PC-3 (cell line): ENCODE measurements around the gene TNP2. TPM values are rescaled to one million over a fixed set of nuclear protein-coding genes. Genes with fewer than 3 reads are reported as not detected.
"Not testable (repeated sequence)": the region's sequence is repeated elsewhere in the genome, so short reads cannot be mapped to it uniquely, and the experiment has no call there.

Source experiments
- ATAC-seq: fragments of 200-7000 bp; cut with Tn5 transposase; 2 replicates; pipeline ENCODE4 v1.9.1; 2020; ENCODE audit warnings: mild to moderate bottlenecking, moderate library complexity
- BruUV-seq: library from RNA; stranded (reverse); fragments of 400-500 nt; replicated peaks from 2 replicates; lab custom pipeline; 2021; lab: Mats Ljungman, UMichigan
- CTCF ChIA-PET: fragments of 300-600 bp; sonication (Branson Sonifier 250); formaldehyde crosslinking; loops from one replicate; lab custom pipeline; 2022; ENCODE audit warnings: antibody characterized with exemption; lab: Charles Lee
- POLR2A ChIA-PET: fragments of 300-600 bp; sonication (Branson Sonifier 250); formaldehyde crosslinking; loops from one replicate; lab custom pipeline; 2022; ENCODE audit warnings: antibody characterized with exemption; ENCODE audit not compliant: unreplicated experiment; lab: Charles Lee
- DNase-seq: peaks from one replicate; pipeline ENCODE4 v3.0.0-alpha.2; 2015
- H2AFZ ChIP-seq: fragments of 300-600 bp; sonication (generic); 2 replicates; pipeline ENCODE4 v1.6.0; 2016; ENCODE audit warnings: antibody characterized with exemption, low read length
- H3F3A ChIP-seq: fragments of 300-600 bp; sonication (generic); one replicate; pipeline ENCODE4 v1.6.0; 2017; ENCODE audit warnings: antibody characterized with exemption, low read length, control low read depth, mild to moderate bottlenecking; ENCODE audit not compliant: unreplicated experiment
- H3K27ac ChIP-seq: fragments of 300-600 bp; sonication (generic); 2 replicates; pipeline ENCODE4 v1.5.1; 2016; ENCODE audit warnings: mild to moderate bottlenecking, low read length
- H3K27me3 ChIP-seq: fragments of 300-600 bp; sonication (generic); 2 replicates; pipeline ENCODE4 v1.6.1; 2016; ENCODE audit warnings: low read length, mixed read lengths
- H3K36me3 ChIP-seq: fragments of 300-600 bp; sonication (generic); 2 replicates; pipeline ENCODE4 v1.6.1; 2016; ENCODE audit warnings: low read depth, mixed run types, low read length, mixed read lengths
- H3K4me1 ChIP-seq: fragments of 300-600 bp; sonication (generic); 2 replicates; pipeline ENCODE4 v1.5.1; 2016; ENCODE audit warnings: low read length; ENCODE audit not compliant: insufficient read depth
- H3K4me2 ChIP-seq: fragments of 300-600 bp; sonication (generic); 2 replicates; pipeline ENCODE4 v1.6.0; 2016; ENCODE audit warnings: low read length
- H3K4me3 ChIP-seq: fragments of 300-600 bp; sonication (generic); 2 replicates; pipeline ENCODE4 v1.5.1; 2016; ENCODE audit warnings: mild to moderate bottlenecking, low read length, mixed read lengths
- H3K79me2 ChIP-seq: fragments of 300-600 bp; sonication (generic); 2 replicates; pipeline ENCODE4 v1.6.1; 2017; ENCODE audit warnings: low read length, mixed read lengths
- H3K9ac ChIP-seq: fragments of 300-600 bp; sonication (generic); 2 replicates; pipeline ENCODE4 v1.6.0; 2016; ENCODE audit warnings: mild to moderate bottlenecking, low read length
- H3K9me2 ChIP-seq: fragments of 300-600 bp; sonication (generic); replicated peaks from 2 replicates; pipeline ENCODE4 v1.6.1; 2016; ENCODE audit warnings: mixed run types, low read length, mixed read lengths
- H3K9me3 ChIP-seq: fragments of 300-600 bp; sonication (generic); 2 replicates; pipeline ENCODE4 v1.6.1; 2016; ENCODE audit warnings: low read length, mixed read lengths
- H4K20me1 ChIP-seq: fragments of 300-600 bp; sonication (generic); 2 replicates; pipeline ENCODE4 v1.6.1; 2016; ENCODE audit warnings: low read length, mixed read lengths
- EZH2 ChIP-seq: fragments of 300-600 bp; sonication (generic); IDR thresholded peaks from one replicate; pipeline ENCODE4 v1.6.1; 2017; ENCODE audit warnings: antibody characterized with exemption, mild to moderate bottlenecking, low read length; ENCODE audit not compliant: unreplicated experiment
- EZH2phosphoT487 ChIP-seq: fragments of 300-600 bp; sonication (generic); IDR thresholded peaks from 2 replicates; pipeline ENCODE4 v1.6.1; 2018; ENCODE audit warnings: mild to moderate bottlenecking, antibody characterized with exemption, low read length, borderline replicate concordance
- intact Hi-C: fragments of 100-400 bp; cut with micrococcal nuclease; formaldehyde crosslinking; loops from 2 replicates; pipeline ENCODE4 v1.9.0; 2023
- total RNA-seq: library from RNA; depleted of rRNA; stranded (reverse); fragments of >200 nt; gene quantifications from 2 replicates; pipeline ENCODE4 v1.2.3, GENCODE V29; 2014
- TF ChIP-seq, protein P1 (sequence below): fragments of 300-600 bp; sonication (generic); conservative IDR thresholded peaks from 2 replicates; pipeline ENCODE4 v1.5.1; 2017; ENCODE audit warnings: antibody characterized with exemption, low read depth, mild to moderate bottlenecking, low read length

Gene TNP2
- total RNA-seq, 1 experiment from 2014 or later = not detected

DNA sequence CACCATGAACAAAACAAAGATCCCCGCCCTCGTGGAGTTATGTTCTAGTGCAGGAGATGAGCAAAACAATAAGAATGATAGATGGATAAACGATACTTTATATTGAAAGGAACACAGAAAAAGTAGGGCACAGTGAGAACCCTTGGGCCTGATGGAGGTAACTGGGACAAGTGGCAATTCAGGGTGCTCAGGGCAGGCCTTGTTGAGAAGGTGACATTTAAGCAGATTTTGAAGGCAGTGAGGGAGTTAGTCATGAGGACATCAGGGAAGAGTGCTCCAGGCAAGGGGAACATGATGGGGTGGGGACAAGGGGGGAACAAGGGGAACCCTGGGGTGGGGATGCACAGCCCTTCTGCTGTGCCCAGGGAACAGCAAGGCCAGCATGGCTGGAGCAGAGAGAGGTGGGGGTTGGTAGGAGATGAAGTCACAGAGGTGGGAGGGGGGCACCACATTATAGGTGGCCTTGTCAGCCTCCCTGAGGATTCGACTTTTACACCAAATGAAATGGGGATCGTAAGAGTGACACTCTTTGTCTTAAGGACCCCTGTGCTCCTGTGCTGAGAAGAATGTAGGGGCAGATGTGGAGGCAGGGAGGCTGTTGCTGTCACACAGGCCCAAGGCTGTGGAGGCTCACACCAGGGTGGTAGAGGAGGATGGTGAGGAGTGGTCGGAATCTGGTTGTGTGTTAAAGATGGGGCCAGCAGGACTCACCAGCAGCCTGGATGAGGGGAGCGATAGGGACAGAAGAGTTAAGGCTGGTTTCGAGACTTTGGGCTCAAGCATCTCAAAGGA is 21.2 kb upstream of the TNP2 start:
- Histone ChIP-seq H3K27me3 (no peaks in the 10 kb centered on the region), H3K4me1 (no peaks in the 10 kb centered on the region), H3K36me3 (no peaks in the 10 kb centered on the region), H3K4me3 (no peak overlapping the region), H4K20me1 (no peaks in the 10 kb centered on the region), H3K9me2 (no peaks in the 10 kb centered on the region), H2AFZ (no peak overlapping the region), H3K4me2 (no peak overlapping the region), H3K9ac (no peak overlapping the region), H3K9me3 (no peaks in the 10 kb centered on the region), H3K27ac (no peak overlapping the region), H3F3A (no peaks in the 10 kb centered on the region), H3K79me2 (no peaks in the 10 kb centered on the region)
- ChIA-PET CTCF (no interaction called here), POLR2A (no interaction called here)
- intact Hi-C loops = no loop called here
- BruUV-seq = no TSS peak
- DNase-seq (no peak), ATAC-seq (no peak)
- TF ChIP-seq EZH2phosphoT487 = no peak
- TF ChIP-seq EZH2 = no peak

DNA sequence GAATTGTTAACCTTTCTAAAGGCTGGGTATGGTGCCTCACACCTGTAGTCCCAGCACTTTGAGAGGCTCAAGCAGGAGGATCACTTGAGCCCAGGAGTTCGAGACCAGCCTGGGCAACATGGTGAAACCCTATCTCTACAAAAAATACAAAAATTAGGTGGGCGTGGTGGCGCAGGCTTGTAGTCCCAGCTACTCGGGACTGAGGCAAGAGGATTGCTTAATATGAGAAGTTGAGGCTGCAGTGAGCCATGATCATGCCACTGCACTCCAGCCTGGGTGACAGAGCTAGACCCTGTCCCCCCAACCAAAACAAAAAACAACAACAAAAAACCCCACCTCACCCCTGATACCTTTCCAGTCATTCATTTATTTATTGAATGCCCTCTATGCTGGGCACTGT is 20.6 kb upstream of the TNP2 start:
- CTCF ChIA-PET, POLR2A ChIA-PET: not testable (repeated sequence)

DNA sequence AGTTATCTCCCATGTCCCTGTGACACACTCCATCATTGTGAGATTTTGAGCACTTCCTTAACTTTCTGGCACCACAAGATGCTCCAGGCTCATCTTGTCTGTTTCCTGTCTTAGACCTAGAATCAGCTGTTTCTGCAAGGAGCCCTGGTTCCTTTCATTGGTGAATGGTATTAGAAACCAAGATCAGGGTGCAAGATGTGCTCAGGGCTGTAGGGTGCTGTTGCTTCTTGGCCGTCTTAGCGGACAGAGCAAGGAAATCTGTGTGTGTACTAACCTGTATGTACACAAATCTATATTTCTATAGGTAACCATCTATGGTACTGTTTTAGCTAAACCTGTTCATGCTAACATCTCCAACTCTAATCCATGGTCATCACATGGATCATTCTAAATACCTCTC is 20.1 kb upstream of the TNP2 start:
- intact Hi-C loops = no loop called here
- H2AFZ ChIP-seq = no peak overlapping the region
- no peak for TF ChIP-seq EZH2phosphoT487
- TF ChIP-seq EZH2 = no peak
- TF ChIP-seq, protein P1, sequence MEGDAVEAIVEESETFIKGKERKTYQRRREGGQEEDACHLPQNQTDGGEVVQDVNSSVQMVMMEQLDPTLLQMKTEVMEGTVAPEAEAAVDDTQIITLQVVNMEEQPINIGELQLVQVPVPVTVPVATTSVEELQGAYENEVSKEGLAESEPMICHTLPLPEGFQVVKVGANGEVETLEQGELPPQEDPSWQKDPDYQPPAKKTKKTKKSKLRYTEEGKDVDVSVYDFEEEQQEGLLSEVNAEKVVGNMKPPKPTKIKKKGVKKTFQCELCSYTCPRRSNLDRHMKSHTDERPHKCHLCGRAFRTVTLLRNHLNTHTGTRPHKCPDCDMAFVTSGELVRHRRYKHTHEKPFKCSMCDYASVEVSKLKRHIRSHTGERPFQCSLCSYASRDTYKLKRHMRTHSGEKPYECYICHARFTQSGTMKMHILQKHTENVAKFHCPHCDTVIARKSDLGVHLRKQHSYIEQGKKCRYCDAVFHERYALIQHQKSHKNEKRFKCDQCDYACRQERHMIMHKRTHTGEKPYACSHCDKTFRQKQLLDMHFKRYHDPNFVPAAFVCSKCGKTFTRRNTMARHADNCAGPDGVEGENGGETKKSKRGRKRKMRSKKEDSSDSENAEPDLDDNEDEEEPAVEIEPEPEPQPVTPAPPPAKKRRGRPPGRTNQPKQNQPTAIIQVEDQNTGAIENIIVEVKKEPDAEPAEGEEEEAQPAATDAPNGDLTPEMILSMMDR = no peak
- H3K36me3 ChIP-seq = no peaks in the 10 kb centered on the region
- POLR2A ChIA-PET = no interaction called here
- BruUV-seq = no TSS peak
- no peak overlapping the region for H3K9ac ChIP-seq
- no peaks in the 10 kb centered on the region for H3K79me2 ChIP-seq
- H3K4me3 ChIP-seq = no peak overlapping the region
- no peak overlapping the region for H3K27ac ChIP-seq
- no peaks in the 10 kb centered on the region for H3K9me3 ChIP-seq
- CTCF ChIA-PET = no interaction called here
- no peaks in the 10 kb centered on the region for H3K9me2 ChIP-seq
- DNase-seq (no peak), ATAC-seq (no peak)
- no peaks in the 10 kb centered on the region for H3K4me1 ChIP-seq
- no peak overlapping the region for H3K4me2 ChIP-seq
- no peaks in the 10 kb centered on the region for H3F3A ChIP-seq
- H4K20me1 ChIP-seq = no peaks in the 10 kb centered on the region
- H3K27me3 ChIP-seq = no peaks in the 10 kb centered on the region

More for the DNA sequence above, 20.6 kb upstream of the TNP2 start:
- ATAC-seq, H3K4me3 ChIP-seq, H3K79me2 ChIP-seq, BruUV-seq, H3K27ac ChIP-seq, H3K27me3 ChIP-seq, H3K4me1 ChIP-seq, H4K20me1 ChIP-seq, H3K9ac ChIP-seq, H3F3A ChIP-seq, H3K9me2 ChIP-seq, H2AFZ ChIP-seq, intact Hi-C loops, H3K9me3 ChIP-seq, H3K36me3 ChIP-seq, DNase-seq, H3K4me2 ChIP-seq: not testable (repeated sequence)
